Effector CD8-positive, alpha-beta T cell (primary cell): ENCODE measurements around the gene LRP1-AS.
A peak's percentile ranks its signal among the peaks of the same experiment; 100 is the strongest.

Experiments used
- DNase-seq: peaks from one replicate; lab custom pipeline; 2025; lab: John Stamatoyannopoulos, UW

LRP1-AS gene

DNA sequence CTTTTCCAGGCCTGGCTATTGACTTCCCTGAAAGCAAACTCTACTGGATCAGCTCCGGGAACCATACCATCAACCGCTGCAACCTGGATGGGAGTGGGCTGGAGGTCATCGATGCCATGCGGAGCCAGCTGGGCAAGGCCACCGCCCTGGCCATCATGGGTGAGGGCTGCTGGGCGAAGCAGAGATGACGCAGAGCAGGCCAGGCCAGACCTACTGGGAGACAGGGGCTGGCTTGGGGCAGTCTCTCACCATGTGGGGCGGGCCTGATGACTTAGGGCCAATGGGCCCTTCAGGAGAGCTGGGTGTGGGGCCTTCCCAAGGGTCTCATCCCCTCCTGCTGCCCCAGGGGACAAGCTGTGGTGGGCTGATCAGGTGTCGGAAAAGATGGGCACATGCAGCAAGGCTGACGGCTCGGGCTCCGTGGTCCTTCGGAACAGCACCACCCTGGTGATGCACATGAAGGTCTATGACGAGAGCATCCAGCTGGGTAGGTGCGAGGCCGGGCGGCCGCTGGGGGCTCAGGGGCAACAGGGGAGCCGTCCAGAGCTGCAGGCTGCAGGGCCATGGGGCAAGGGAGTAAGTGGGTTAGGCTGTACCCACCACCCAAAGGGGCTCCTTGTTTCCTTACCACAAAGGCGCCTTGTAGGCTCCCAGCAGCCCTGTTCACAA, 33.0 kb upstream of the LRP1-AS start:
- DNase-seq, result no peak

DNA sequence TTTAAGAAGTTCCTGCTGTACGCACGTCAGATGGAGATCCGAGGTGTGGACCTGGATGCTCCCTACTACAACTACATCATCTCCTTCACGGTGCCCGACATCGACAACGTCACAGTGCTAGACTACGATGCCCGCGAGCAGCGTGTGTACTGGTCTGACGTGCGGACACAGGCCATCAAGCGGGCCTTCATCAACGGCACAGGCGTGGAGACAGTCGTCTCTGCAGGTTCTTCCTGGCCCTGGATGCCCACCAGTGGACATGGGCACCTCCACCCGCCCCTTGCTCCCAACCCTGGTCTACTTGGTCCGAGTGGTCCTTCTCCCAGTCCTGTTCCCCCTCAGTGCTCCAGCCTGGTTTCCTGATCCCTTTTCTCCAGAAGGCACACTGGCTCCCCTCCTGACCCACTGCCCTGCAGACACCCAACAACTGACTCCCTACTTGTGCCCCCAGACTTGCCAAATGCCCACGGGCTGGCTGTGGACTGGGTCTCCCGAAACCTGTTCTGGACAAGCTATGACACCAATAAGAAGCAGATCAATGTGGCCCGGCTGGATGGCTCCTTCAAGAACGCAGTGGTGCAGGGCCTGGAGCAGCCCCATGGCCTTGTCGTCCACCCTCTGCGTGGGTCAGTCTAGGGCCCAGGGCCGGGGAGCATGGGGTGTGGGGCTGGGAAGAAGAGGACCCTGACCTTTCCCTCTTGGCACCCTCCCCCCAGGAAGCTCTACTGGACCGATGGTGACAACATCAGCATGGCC, 32.1 kb upstream of the LRP1-AS start:
- DNase-seq, result no peak

DNA sequence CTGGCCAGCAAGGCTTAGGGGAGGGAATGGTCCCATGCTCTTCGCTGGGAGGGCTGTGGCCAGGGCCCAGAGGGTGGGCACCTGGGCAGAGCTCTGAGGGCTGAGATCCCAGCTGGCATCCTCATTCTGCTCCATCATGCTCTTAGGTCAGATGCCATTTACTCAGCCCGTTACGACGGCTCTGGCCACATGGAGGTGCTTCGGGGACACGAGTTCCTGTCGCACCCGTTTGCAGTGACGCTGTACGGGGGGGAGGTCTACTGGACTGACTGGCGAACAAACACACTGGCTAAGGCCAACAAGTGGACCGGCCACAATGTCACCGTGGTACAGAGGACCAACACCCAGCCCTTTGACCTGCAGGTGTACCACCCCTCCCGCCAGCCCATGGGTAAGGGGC, 30.8 kb upstream of the LRP1-AS start:
- DNase-seq, result no peak

DNA sequence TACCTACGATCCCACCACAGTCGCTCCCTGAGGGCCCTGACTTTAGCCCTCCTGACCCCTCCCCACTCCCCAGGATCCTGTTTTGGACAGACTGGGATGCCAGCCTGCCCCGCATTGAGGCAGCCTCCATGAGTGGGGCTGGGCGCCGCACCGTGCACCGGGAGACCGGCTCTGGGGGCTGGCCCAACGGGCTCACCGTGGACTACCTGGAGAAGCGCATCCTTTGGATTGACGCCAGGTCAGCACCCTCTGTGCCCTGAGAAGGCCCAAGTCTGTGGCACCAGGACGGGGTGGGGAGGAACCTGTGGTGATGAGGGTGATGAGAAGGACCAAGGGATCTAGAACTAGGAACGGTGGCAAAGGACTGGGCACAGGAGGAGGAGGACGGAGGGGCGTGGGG, 29.9 kb upstream of the LRP1-AS start:
- DNase-seq, result no peak

DNA sequence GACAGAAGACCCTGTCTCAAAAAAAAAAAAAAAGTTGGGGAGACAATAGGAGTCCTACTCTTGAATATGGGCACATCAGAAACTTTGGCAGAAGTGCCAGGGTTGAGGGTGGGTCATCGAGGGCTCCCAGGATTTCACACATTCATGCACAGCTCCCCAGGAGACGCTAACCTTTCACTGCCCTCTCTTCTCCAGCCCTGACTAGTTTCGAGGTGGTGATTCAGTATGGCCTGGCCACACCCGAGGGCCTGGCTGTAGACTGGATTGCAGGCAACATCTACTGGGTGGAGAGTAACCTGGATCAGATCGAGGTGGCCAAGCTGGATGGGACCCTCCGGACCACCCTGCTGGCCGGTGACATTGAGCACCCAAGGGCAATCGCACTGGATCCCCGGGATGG, 29.4 kb upstream of the LRP1-AS start:
- no peak for DNase-seq

DNA sequence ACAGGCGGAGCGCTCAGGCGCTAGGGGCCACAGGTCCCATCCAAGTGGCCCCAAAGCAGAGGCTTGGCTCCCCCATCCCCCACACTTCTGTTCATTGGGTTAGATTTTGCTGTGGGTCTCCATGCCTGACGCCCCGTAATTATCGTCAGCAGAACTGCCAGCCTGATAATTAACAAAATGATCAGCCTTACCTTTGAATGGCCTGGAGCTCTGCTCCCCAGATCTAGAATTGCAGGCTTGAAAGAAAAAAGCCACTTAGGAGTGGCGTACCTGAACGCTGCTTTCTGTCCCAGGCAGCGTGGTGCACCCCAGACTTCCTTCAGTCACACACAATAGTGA, 28.7 kb upstream of the LRP1-AS start:
- no peak for DNase-seq

DNA sequence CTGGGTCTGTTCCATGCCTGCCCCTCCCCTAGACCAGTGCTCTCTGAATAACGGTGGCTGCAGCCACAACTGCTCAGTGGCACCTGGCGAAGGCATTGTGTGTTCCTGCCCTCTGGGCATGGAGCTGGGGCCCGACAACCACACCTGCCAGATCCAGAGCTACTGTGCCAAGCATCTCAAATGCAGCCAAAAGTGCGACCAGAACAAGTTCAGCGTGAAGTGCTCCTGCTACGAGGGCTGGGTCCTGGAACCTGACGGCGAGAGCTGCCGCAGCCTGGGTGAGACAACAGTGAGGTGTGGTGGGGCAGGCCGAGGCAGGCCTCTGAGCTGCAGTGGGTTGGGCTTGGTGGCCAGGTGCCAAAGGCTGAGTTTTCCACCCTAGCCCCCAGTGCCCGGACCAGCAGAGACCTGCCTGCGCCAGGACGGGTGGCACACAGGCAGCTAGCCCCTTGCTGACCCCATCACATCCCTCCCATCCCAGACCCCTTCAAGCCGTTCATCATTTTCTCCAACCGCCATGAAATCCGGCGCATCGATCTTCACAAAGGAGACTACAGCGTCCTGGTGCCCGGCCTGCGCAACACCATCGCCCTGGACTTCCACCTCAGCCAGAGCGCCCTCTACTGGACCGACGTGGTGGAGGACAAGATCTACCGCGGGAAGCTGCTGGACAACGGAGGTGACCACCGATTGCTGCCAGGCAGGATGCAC, 28.2 kb upstream of the LRP1-AS start:
- peak; percentile 6 for DNase-seq

DNA sequence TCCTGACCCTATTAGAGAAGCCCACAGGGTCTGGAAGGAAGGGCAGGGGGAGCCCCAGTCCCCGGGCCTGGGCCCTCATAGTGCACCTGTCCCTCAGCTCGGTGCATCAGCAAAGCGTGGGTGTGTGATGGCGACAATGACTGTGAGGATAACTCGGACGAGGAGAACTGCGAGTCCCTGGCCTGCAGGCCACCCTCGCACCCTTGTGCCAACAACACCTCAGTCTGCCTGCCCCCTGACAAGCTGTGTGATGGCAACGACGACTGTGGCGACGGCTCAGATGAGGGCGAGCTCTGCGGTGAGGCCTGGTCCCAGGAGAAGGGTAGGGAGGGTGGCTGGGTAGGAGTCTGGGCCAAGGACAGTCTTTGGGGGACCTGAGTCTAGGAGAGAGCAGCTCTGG, 26.3 kb upstream of the LRP1-AS start:
- DNase-seq, result no peak

DNA sequence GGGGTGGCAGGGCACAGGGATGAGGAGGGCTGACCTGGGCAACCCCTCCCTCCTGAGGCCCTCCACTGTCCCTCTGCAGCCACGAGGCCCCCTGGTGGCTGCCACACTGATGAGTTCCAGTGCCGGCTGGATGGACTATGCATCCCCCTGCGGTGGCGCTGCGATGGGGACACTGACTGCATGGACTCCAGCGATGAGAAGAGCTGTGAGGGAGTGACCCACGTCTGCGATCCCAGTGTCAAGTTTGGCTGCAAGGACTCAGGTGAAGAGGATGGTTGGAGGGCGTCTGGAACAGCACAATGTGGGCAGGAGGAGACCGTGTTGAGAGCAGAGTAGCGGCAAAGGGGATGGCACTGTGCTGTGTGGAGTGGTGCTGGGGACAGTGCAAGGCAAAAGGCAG, 25.7 kb upstream of the LRP1-AS start:
- no peak for DNase-seq

DNA sequence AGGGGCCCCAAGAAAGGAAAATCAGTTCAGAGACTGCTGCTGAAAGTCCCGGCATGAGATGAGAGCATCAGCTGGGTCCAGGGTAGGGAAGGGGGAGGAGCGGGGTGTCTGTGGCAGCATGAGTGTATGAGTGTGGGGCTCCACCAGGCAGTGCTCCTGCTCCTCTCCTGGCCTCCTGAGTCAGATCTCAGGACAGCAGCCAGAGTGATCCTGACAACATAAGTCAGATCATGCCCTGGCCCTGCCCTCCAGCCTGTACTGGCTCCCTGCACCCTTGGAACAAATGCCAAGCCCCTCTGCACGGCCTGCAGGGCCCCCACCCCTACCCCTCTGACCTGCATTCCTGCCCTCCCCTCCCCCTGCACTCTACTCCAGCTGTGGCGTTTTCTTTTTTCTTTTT, 24.2 kb upstream of the LRP1-AS start:
- DNase-seq, result no peak

DNA sequence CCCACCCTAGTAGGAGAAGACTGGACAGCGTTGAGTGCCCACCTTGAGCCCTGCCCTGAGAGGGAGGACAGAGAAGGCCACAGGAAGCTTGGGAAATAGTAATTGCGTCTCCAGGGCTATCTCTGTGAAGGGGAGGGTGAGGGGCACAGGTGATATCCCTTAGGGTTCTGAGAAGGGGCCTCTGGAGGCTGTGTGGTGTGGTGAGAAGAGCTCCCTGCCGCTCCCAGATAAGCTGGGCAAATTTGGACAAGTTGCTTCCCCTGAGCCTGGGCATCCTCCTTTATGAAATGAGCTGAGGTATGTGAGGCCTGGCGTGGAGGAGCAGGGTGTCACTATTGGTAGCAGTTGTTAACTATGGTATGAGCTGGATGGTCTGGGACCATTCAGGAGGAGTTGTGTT, 23.5 kb upstream of the LRP1-AS start:
- no peak for DNase-seq

DNA sequence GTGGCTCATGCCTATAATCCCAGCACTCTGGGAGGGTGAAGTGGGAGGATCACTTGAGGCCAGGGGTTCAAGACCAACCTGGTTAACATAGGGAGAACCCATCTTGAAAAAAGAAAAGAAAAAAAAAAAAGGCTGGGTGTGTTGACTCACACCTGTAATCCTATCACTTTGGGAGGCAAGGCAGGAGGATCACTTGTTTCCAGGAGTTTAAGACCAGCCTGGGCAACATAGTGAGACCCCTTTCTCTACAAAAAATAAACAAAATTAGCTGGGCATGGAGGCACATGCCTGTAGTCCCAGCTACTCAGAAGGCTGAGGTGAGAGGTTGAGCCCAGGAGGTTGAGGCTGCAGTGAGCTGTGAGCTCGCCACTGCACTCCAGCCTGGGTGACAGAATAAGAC, 23.0 kb upstream of the LRP1-AS start:
- DNase-seq, result no peak

DNA sequence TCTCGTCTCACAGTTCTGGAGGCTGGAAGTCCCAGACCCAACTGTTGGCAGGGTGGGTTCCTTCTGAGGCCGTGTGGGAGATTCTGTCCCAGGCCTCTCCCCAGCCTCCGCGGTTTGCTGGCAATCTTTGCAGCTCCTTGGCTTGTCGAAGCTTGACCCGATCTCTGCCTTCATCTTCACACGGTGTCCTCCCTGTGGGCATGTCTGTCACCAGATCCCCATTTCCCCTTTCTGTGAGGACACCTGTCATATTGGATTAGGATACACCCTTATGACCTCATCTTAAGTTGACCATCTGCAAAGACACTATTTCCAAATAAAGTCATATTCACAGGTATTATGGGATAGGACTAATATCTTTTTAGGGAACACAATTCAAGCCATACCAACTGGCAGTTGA, 22.6 kb upstream of the LRP1-AS start:
- DNase-seq, result no peak

DNA sequence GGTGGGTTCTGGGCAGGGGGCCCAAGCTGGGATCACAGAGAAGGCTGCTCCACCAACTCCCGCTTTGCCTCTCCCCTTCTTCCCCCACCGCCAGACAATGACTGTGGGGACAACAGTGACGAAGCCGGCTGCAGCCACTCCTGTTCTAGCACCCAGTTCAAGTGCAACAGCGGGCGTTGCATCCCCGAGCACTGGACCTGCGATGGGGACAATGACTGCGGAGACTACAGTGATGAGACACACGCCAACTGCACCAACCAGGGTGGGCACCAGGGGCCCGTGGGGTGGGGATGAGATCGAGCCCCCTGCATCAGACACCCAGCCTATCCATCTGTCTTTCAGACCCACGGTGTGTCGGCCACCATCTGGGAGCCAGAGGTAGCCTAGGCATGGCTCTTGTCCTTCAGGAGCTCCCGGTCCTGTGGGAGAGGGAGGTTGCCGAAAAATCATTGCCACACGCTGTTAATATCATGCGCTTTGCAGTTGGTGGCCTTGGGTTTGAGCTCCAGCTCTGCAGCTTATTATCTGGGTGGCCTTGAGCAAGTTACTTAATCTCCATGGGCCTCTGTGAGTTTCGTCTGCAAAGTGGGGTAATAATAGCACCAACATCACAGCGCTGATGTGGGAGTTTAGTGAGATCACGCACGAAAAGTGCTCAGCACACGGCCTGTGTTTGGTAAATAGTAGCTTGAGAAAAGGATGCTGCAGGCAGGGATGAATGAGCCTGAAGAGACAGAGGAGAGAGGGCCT, 21.8 kb upstream of the LRP1-AS start:
- DNase-seq, result no peak

DNA sequence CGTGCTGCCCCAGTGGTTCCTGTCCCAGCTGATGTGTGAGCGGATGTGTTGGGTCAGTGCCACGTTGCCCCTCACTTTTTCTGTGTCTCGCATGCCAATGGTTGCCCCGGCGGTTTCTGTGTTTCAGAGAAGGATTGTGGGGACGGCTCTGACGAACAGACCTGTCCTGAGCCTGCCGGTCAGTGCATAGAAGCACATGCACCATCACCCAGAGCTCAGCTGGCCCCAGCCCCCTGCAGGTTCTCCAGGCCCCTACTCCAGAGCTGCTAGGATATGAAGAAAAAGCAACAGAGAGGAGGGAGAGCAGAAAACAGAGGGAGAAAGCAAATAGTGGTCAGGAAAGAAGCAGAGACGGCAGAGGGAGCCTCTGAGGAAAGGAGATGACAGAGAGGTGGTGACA, 20.6 kb upstream of the LRP1-AS start:
- DNase-seq, result no peak

DNA sequence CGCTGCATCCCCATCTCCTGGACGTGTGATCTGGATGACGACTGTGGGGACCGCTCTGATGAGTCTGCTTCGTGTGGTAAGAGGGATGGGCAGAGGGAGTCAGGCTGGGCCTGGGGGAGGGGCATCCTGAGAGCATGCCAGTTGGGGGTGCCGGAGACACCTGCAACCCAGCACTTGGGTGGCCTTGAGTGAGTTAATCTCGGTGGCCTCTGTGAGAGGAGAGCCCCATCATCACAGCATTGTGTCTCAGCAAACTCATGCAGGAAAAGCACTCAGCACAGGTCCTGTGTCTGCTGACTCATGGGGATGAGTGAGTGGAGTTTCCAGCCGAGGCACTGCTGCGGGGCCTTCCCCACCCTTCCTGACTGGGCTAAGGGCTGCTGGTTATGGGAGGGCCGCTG, 19.6 kb upstream of the LRP1-AS start:
- no peak for DNase-seq

DNA sequence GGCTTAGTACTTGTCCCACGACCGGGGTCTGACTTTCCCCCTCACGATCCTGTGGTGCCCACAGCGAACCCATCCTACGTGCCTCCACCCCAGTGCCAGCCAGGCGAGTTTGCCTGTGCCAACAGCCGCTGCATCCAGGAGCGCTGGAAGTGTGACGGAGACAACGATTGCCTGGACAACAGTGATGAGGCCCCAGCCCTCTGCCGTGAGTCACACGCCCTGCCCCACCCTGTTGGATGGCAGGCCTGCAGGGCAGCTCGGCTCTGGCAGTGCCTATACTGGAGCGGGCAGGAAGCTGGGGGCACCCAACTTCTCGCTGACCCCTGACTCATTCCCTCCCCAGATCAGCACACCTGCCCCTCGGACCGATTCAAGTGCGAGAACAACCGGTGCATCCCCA, 18.3 kb upstream of the LRP1-AS start:
- DNase-seq, result no peak

DNA sequence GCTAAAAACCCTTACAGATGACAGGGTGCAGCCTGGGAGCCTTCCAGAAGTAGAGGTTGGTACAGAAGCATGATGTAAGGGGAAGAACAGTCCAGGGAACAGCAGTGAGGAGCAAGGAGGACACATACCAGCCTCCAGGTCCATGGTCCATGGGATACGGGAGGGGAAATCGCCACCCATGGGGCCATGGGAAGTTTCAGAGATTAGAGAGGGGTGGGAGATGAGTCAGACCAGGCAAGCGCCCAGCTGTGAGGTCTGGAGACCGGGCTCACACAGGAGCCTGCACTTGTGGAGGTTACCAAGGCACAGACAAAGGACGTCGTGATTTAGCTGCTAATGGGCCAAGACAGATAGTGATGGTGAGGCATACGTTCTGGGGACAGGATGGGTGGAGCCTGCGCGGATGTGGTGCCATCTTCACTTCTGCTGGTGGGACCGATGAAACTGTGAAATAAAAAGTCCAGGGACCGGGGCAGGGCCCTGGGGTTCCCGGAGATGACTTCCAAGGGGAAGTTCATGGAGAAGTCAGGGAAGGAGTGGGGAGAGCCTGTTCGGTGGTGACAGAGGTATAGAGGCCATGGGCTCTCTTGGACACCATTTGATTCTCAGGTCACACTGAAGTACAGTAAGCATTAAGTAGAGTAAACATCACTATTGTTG, 17.7 kb upstream of the LRP1-AS start:
- DNase-seq, result no peak

DNA sequence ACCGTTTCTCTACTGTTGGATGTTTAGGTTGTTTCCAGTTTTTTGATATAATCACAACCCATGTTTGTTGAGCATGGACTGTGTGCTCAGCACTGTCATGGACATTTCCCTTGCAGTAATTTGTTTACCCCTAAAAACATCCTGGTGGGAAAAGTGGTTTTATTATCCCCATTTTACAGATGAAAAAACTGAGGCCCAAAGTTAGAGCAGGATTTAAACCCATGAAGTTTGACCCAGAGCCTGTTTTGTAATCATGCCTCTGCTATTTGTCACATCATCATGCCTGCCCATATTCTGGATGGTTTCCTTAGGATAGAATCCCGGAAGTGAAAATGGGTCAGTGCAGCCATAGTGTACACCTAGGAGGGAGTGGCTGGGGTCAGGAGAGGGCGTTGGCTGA, 17.0 kb upstream of the LRP1-AS start:
- no peak for DNase-seq

DNA sequence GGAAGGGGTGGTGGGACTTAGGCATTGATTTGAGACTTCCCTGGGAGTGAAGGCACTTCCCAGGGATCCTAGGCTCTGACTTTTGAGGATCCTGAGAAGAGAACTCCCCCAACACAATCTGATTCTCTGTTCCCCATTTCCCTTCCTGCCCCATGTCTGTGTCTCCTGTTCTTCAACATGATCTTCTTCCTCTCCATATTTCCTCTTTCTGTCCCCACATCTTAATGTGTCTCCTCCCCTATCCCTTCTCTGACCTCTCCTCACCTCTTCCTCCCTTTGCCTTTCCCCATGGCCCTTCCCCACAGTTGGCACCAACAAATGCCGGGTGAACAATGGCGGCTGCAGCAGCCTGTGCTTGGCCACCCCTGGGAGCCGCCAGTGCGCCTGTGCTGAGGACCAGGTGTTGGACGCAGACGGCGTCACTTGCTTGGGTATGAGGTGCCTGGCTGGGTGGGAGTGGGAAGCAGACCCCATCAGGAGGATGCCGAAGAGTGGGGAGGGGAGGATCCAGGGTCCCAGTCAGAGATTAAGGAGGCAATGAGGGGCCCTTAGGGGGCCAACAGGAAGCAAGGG, 15.2 kb upstream of the LRP1-AS start:
- DNase-seq, result no peak

DNA sequence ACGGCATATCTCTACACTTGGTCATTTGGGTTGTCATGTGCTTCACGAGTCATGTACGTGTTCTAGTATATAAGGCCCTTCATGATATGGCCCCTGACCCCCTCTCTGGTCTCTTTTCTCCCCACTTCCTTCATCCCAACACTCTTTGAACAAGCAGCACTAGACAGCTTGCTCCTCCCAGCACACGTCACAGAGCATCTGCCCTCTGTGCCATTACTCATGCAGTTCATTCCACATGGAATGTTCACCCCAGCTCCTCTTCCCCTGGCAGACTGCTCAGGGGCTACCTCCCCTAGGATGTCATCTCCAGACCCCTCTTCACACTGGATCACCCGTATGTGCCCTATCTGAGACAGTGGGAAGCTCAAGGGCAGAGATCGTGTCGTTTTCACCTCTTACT, 14.1 kb upstream of the LRP1-AS start:
- DNase-seq, result no peak

DNA sequence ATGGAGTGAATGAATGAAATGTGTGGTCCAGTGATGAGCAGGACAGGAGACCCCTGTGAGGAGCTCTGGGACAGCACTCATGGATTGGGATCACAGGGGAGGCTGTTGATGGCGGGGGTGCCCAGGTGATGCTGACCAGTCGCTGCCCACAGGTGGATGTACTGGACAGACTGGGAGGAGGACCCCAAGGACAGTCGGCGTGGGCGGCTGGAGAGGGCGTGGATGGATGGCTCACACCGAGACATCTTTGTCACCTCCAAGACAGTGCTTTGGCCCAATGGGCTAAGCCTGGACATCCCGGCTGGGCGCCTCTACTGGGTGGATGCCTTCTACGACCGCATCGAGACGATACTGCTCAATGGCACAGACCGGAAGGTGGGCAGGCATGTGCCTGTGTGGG, 13.3 kb upstream of the LRP1-AS start:
- DNase-seq, result no peak
